NCI-H2107 (cell line): ENCODE data around the gene LSM3.
"Not testable (repeated sequence)": the region's sequence is repeated elsewhere in the genome, so short reads cannot be mapped to it uniquely, and the experiment has no call there.

ENCODE experiments used
- DNase-seq: peaks from one replicate; lab custom pipeline; 2025; lab: John Stamatoyannopoulos, UW

LSM3 gene

GRCh38 chr3:14222457-14222856 lies 43.8 kb downstream of the LSM3 start:
- no peak for DNase-seq

- no peak for DNase-seq
These were observed 44.4 kb downstream of the LSM3 start for GRCh38 chr3:14222900-14223594.

GRCh38 chr3:14223595-14223994 lies 45.0 kb downstream of the LSM3 start:
- no peak for DNase-seq

- no peak for DNase-seq
These were observed 46.3 kb downstream of the LSM3 start for GRCh38 chr3:14224895-14225294.

GRCh38 chr3:14225421-14225820 lies 46.8 kb downstream of the LSM3 start:
- no peak for DNase-seq

GRCh38 chr3:14226351-14226750 lies 47.7 kb downstream of the LSM3 start:
- DNase-seq: not testable (repeated sequence)

GRCh38 chr3:14227856-14228255 lies 49.2 kb downstream of the LSM3 start:
- no peak for DNase-seq

- no peak for DNase-seq
These were observed 50.3 kb downstream of the LSM3 start for GRCh38 chr3:14228681-14229470.

- not testable (repeated sequence) for DNase-seq
These were observed 51.1 kb downstream of the LSM3 start for GRCh38 chr3:14229695-14230094.

- no peak for DNase-seq
These were observed 52.1 kb downstream of the LSM3 start for GRCh38 chr3:14230729-14231128.

GRCh38 chr3:14231145-14231990 lies 52.8 kb downstream of the LSM3 start:
- DNase-seq: no peak

- no peak for DNase-seq
These were observed 53.4 kb downstream of the LSM3 start for GRCh38 chr3:14231998-14232501.

- DNase-seq: no peak
These were observed 55.8 kb downstream of the LSM3 start for GRCh38 chr3:14234251-14235002.

GRCh38 chr3:14235003-14235911 lies 56.6 kb downstream of the LSM3 start:
- DNase-seq: no peak

- DNase-seq: no peak
These were observed 57.3 kb downstream of the LSM3 start for GRCh38 chr3:14235912-14236295.

GRCh38 chr3:14236902-14237301 lies 58.3 kb downstream of the LSM3 start:
- DNase-seq: no peak

- no peak for DNase-seq
These were observed 58.8 kb downstream of the LSM3 start for GRCh38 chr3:14237457-14237856.

- no peak for DNase-seq
These were observed 59.7 kb downstream of the LSM3 start for GRCh38 chr3:14238356-14238755.

- no peak for DNase-seq
These were observed 60.3 kb downstream of the LSM3 start for GRCh38 chr3:14238930-14239329.

GRCh38 chr3:14239940-14240339 lies 61.3 kb downstream of the LSM3 start:
- DNase-seq: no peak

- DNase-seq: no peak
These were observed 61.7 kb downstream of the LSM3 start for GRCh38 chr3:14240366-14240765.
